Natural killer cell (primary cell): ENCODE results near the gene CEND1. TPM values are rescaled to one million over a fixed set of nuclear protein-coding genes. Genes with fewer than 3 reads are reported as not detected.

Source experiments
- ATAC-seq, 3 donors: fragments of 150-1000 bp in 2 of 3; fragments of 200-7000 bp in 1 of 3; cut with Tn5 transposase; 1 replicate in 1 of 3; 2 replicates in 2 of 3; pipeline ENCODE4 v1.10.0; 2021; ENCODE audit warnings: mild to moderate bottlenecking in 2 of 3, moderate library complexity in 2 of 3
- DNase-seq, 2 donors: peaks; one replicate each; pipeline versions ENCODE4 v3.0.0 to v3.0.0-alpha.2; 2013 to 2021; ENCODE audit warnings: mixed read lengths in 1 of 2
- H3K27ac ChIP-seq: one replicate; pipeline ENCODE4 v1.5.1; 2013; ENCODE audit warnings: mild to moderate bottlenecking, low read length
- H3K27me3 ChIP-seq: one replicate; pipeline ENCODE4 v1.6.1; 2013; ENCODE audit warnings: low read length; ENCODE audit not compliant: control insufficient read depth, insufficient read depth
- H3K36me3 ChIP-seq: one replicate; pipeline ENCODE4 v1.6.1; 2013; ENCODE audit warnings: low read length; ENCODE audit not compliant: control insufficient read depth, insufficient read depth
- H3K4me1 ChIP-seq: one replicate; pipeline ENCODE4 v1.6.1; 2013; ENCODE audit warnings: low read length; ENCODE audit not compliant: control insufficient read depth, insufficient read depth
- H3K4me3 ChIP-seq: one replicate; pipeline ENCODE4 v1.5.1; 2013; ENCODE audit warnings: low read length
- H3K9me3 ChIP-seq: one replicate; pipeline ENCODE4 v1.6.1; 2013; ENCODE audit warnings: low read length; ENCODE audit not compliant: control insufficient read depth, insufficient read depth
- H3K27ac Mint-ChIP-seq, 2 donors: one replicate each; pipeline ENCODE4 v1.8.0; 2022; ENCODE audit warnings: mild to moderate bottlenecking in 2 of 2, mixed read lengths in 2 of 2, moderate library complexity in 1 of 2
- H3K27me3 Mint-ChIP-seq, 2 donors: one replicate each; pipeline ENCODE4 v1.8.0; 2022; ENCODE audit warnings: low read depth in 2 of 2, mixed read lengths in 2 of 2
- H3K36me3 Mint-ChIP-seq: one replicate; pipeline ENCODE4 v1.8.0; 2022; ENCODE audit warnings: mixed read lengths
- H3K4me1 Mint-ChIP-seq, 2 donors: one replicate each; pipeline ENCODE4 v1.8.0; 2022; ENCODE audit warnings: mixed read lengths in 2 of 2
- H3K4me3 Mint-ChIP-seq: one replicate; pipeline ENCODE4 v1.8.0; 2022; ENCODE audit warnings: mild to moderate bottlenecking, moderate library complexity, mixed read lengths
- H3K9me3 Mint-ChIP-seq, 2 donors: one replicate each; pipeline ENCODE4 v1.8.0; 2022; ENCODE audit warnings: mixed read lengths in 2 of 2
- CTCF ChIP-seq: fragments of 200-600 bp; IDR thresholded peaks from one replicate; pipeline ENCODE4 v1.8.0; 2022; ENCODE audit warnings: antibody characterized with exemption
- WGBS: methylation state at CpG from one replicate; pipeline ENCODE4 v1.1.7; 2013; ENCODE audit warnings: missing lambda C conversion rate; ENCODE audit not compliant: insufficient coverage; 5-methylcytosine and 5-hydroxymethylcytosine counted together
- intact Hi-C: fragments of 100-400 bp; cut with micrococcal nuclease; formaldehyde crosslinking; loops from one replicate; pipeline ENCODE4 v1.14.2; 2022
- total RNA-seq, 4 donors: library from RNA; stranded (reverse); fragments of 120-200 nt in 1 of 4; gene quantifications; one replicate each; pipeline versions ENCODE4 v1.2.3 to v1.2.4, GENCODE V29; 2013 to 2022

The CEND1 gene
- total RNA-seq, 3 donors from 2014 or later (not counting 1 experiment from before 2014, with no cell fraction given): not detected

- H3K9me3 Mint-ChIP-seq: no peaks in the 10 kb centered on the region
- Histone ChIP-seq H3K27ac (no peak overlapping the region), H3K4me3 (no peak overlapping the region), H3K36me3 (peaks cover 36% of the 10 kb centered on the region), H3K27me3 (no peaks in the 10 kb centered on the region), H3K9me3 (no peaks in the 10 kb centered on the region), H3K4me1 (no peaks in the 10 kb centered on the region)
- no peaks in the 10 kb centered on the region for H3K4me1 Mint-ChIP-seq
- DNase-seq: peak in 1 of 2 donors; percentile 3
- intact Hi-C loops: no loop called here
- H3K27me3 Mint-ChIP-seq: no peaks in the 10 kb centered on the region
- no peak overlapping the region for H3K27ac Mint-ChIP-seq
- no peak for TF ChIP-seq CTCF
- H3K4me3 Mint-ChIP-seq: no peak overlapping the region
- ATAC-seq: no peak
- no peaks in the 10 kb centered on the region for H3K36me3 Mint-ChIP-seq
- 89% methylated on average over 10 of the region's 11 CpGs for WGBS
Measured at GRCh38 chr11:766106-766935, 23.6 kb downstream of the CEND1 start.

DNA sequence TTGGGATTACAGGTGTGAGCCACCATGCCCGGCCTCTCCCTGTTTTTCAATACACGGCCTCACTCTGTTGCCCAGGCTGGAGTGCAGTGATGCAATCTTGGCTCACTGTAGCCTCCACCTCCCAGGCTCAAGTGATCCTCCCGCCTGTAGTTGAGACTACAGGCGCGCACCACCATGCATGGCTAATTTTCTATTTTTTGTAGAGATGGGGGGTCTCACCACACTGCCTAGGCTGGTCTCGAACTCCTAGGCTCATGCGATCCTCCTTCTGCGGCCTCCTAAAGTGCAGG is 24.1 kb downstream of the CEND1 start:
- H3K36me3 Mint-ChIP-seq: no peaks in the 10 kb centered on the region
- H3K27ac Mint-ChIP-seq: no peak overlapping the region
- WGBS: 99% methylated on average over 7 of the region's 8 CpGs
- Histone ChIP-seq H3K27ac (no peak overlapping the region), H3K4me3 (no peak overlapping the region), H3K4me1 (no peaks in the 10 kb centered on the region), H3K36me3 (peaks cover 37% of the 10 kb centered on the region), H3K27me3 (no peaks in the 10 kb centered on the region), H3K9me3 (no peaks in the 10 kb centered on the region)
- no peaks in the 10 kb centered on the region for H3K4me1 Mint-ChIP-seq
- H3K4me3 Mint-ChIP-seq: no peak overlapping the region
- intact Hi-C loops: no loop called here
- no peaks in the 10 kb centered on the region for H3K9me3 Mint-ChIP-seq
- TF ChIP-seq CTCF: no peak
- DNase-seq (no peak), ATAC-seq (no peak)
- H3K27me3 Mint-ChIP-seq: no peaks in the 10 kb centered on the region

DNA sequence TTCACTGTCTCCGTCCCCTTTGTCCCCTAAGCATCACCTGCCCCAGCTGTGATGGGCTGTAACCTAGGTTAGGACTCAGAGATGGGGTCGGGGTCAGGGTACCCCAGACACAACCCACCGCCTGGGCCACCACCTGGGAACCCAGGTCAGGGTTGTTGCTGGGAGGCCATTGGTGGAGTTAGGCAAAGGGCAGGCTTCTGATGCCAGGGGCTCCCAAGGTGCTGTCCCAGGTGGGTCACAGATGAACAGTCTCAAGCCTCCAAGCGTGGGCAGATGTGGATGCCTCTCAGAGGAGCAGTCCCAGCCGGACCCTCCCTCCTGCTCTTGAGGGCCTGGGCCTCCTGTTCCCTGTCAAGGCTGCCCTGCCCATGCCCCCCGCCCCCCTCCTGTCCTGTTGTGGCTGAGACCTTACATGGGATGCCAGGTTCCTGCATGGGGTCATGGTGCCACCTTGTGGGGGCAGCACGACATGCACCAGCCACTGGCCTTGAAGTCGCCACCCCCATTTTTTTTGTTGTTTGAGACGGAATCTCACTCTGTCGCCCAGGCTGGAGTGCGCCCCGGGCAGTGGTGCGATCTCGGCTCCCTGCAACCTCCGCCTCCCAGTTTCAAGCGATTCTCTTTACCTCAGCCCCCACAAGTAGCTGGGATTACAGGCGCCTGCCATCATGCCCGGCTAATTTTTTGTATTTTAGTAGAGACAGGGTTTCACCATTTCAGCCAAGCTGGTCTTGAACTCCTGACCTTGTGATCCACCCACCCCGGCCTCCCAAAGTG is 24.7 kb downstream of the CEND1 start:
- no peaks in the 10 kb centered on the region for H3K9me3 Mint-ChIP-seq
- TF ChIP-seq CTCF: peak; percentile 43
- Histone ChIP-seq H3K4me1 (no peaks in the 10 kb centered on the region), H3K36me3 (peaks cover 37% of the 10 kb centered on the region), H3K9me3 (no peaks in the 10 kb centered on the region), H3K4me3 (no peak overlapping the region), H3K27ac (no peak overlapping the region), H3K27me3 (no peaks in the 10 kb centered on the region)
- H3K4me3 Mint-ChIP-seq: no peak overlapping the region
- peak; percentile 54 to 82 for DNase-seq
- H3K4me1 Mint-ChIP-seq: no peaks in the 10 kb centered on the region
- H3K27me3 Mint-ChIP-seq: no peaks in the 10 kb centered on the region
- no peak overlapping the region for H3K27ac Mint-ChIP-seq
- no peaks in the 10 kb centered on the region for H3K36me3 Mint-ChIP-seq
- intact Hi-C loops: no loop called here
- peak; percentile 85 to 97 (median 87) for ATAC-seq
- WGBS: 77% methylated on average over 19 of the region's 19 CpGs
